SH-SY5Y (cell line): ENCODE data around the gene BICDL2.

Source experiments
- GATA2 ChIP-seq: IDR thresholded peaks from 2 replicates; pipeline ENCODE4 v1.6.1; 2011; ENCODE audit warnings: mild to moderate bottlenecking, low read depth, low read length
- GATA3 ChIP-seq: IDR thresholded peaks from 2 replicates; pipeline ENCODE4 v1.6.1; 2011; ENCODE audit warnings: low read depth, mild to moderate bottlenecking, low read length, moderate library complexity

GRCh38 chr16:3021449-3022207 lies 15.1 kb downstream of the BICDL2 start:
- TF ChIP-seq GATA3 (no peak), GATA2 (no peak)
